GM23248 (cell line): ENCODE results near the gene NHLRC2. TPM values are rescaled to one million over a fixed set of nuclear protein-coding genes. Genes with fewer than 3 reads are reported as not detected.
"Not testable (repeated sequence)": the region's sequence is repeated elsewhere in the genome, so short reads cannot be mapped to it uniquely, and the experiment has no call there.

Experiments
- DNase-seq: peaks from one replicate; pipeline ENCODE4 v3.0.0-alpha.2; 2015
- H2AFZ ChIP-seq: fragments of 200-600 bp; sonication (generic); 2 replicates; pipeline ENCODE4 v1.6.1; 2016; ENCODE audit warnings: antibody characterized with exemption
- H3F3A ChIP-seq: fragments of 200-600 bp; sonication (generic); 2 replicates; pipeline ENCODE4 v1.6.1; 2016; ENCODE audit warnings: mild to moderate bottlenecking, antibody characterized with exemption, mixed run types; ENCODE audit not compliant: insufficient read depth
- H3K27ac ChIP-seq: fragments of 200-600 bp; sonication (generic); 2 replicates; pipeline ENCODE4 v1.5.1; 2016; ENCODE audit warnings: mild to moderate bottlenecking
- H3K27me3 ChIP-seq: fragments of 200-600 bp; sonication (generic); replicated peaks from 2 replicates; pipeline ENCODE4 v1.6.1; 2016; ENCODE audit warnings: mild to moderate bottlenecking; ENCODE audit not compliant: insufficient read depth
- H3K36me3 ChIP-seq: fragments of 200-600 bp; sonication (generic); 2 replicates; pipeline ENCODE4 v1.6.1; 2016; ENCODE audit warnings: low read depth, mild to moderate bottlenecking
- H3K4me1 ChIP-seq: fragments of 200-600 bp; sonication (generic); 2 replicates; pipeline ENCODE4 v1.6.1; 2016; ENCODE audit warnings: mild to moderate bottlenecking; ENCODE audit not compliant: insufficient read depth
- H3K4me2 ChIP-seq: fragments of 200-600 bp; sonication (generic); one replicate; pipeline ENCODE4 v1.6.1; 2016; ENCODE audit warnings: mild to moderate bottlenecking; ENCODE audit not compliant: unreplicated experiment
- H3K4me3 ChIP-seq: fragments of 200-600 bp; sonication (generic); 2 replicates; pipeline ENCODE4 v1.5.1; 2016; ENCODE audit warnings: mild to moderate bottlenecking
- H3K79me2 ChIP-seq: fragments of 200-600 bp; sonication (generic); 2 replicates; pipeline ENCODE4 v1.6.1; 2016; ENCODE audit warnings: mild to moderate bottlenecking; ENCODE audit not compliant: insufficient read depth
- H3K9ac ChIP-seq: fragments of 200-600 bp; sonication (generic); 2 replicates; pipeline ENCODE4 v1.6.1; 2016; ENCODE audit warnings: mild to moderate bottlenecking
- H3K9me2 ChIP-seq: fragments of 200-600 bp; sonication (generic); 2 replicates; pipeline ENCODE4 v1.6.1; 2016; ENCODE audit warnings: mixed run types, mild to moderate bottlenecking, moderate library complexity; ENCODE audit not compliant: insufficient read depth
- H3K9me3 ChIP-seq: fragments of 200-600 bp; sonication (generic); one replicate; pipeline ENCODE4 v1.6.1; 2017; ENCODE audit warnings: low read depth
- H4K20me1 ChIP-seq: fragments of 200-600 bp; sonication (generic); 2 replicates; pipeline ENCODE4 v1.6.0; 2016; ENCODE audit not compliant: insufficient read depth
- EZH2 ChIP-seq: fragments of 200-600 bp; sonication (generic); IDR thresholded peaks from 2 replicates; pipeline ENCODE4 v1.6.1; 2018; ENCODE audit warnings: antibody characterized with exemption, mild to moderate bottlenecking; ENCODE audit not compliant: insufficient read depth, poor library complexity, severe bottlenecking
- EZH2phosphoT487 ChIP-seq: fragments of 200-600 bp; sonication (generic); IDR thresholded peaks from 2 replicates; pipeline ENCODE4 v1.6.1; 2018; ENCODE audit warnings: antibody characterized with exemption, moderate library complexity, mild to moderate bottlenecking, low read depth; ENCODE audit not compliant: insufficient read depth
- WGBS, 2 experiments: methylation state at CpG; one replicate each; pipeline ENCODE4 v1.1.6; 2015 to 2017; ENCODE audit warnings: low lambda C conversion rate in 2 of 2, low coverage in 1 of 2; ENCODE audit errors: missing lambda C conversion rate in 2 of 2; 5-methylcytosine and 5-hydroxymethylcytosine counted together
- in situ Hi-C: fragments of 300-500 bp; cut with MboI; formaldehyde crosslinking; loops from 2 replicates; pipeline ENCODE4 v1.15.0; 2020
- polyA plus RNA-seq: library from polyadenylated mRNA; unstranded; fragments of >200 nt; fragmentation: Nextera tagmentation; extraction: Ambion mirVana; gene quantifications from 2 replicates; pipeline ENCODE4 v1.2.1, GENCODE V29; 2016
- total RNA-seq: library from RNA; depleted of rRNA; stranded (reverse); fragments of >200 nt; shearing (Covaris generic); gene quantifications from 2 replicates; pipeline ENCODE4 v1.2.3, GENCODE V29; 2014

Gene NHLRC2
- total and polyA plus RNA-seq, 2 experiments from 2014 or later, result 10.1 to 10.2 TPM

- H3K79me2 ChIP-seq, result no peaks in the 10 kb centered on the region
- WGBS, 2 experiments, result 90 to 92% methylated on average over 2 of the region's 2 CpGs
- H3F3A ChIP-seq, result no peaks in the 10 kb centered on the region
- H3K36me3 ChIP-seq, result no peaks in the 10 kb centered on the region
- H3K4me3 ChIP-seq, result no peak overlapping the region
- no peaks in the 10 kb centered on the region for H4K20me1 ChIP-seq
- H3K27me3 ChIP-seq, result no peaks in the 10 kb centered on the region
- no peak overlapping the region for H3K9ac ChIP-seq
- no peaks in the 10 kb centered on the region for H3K9me2 ChIP-seq
- in situ Hi-C loops, result no loop called here
- TF ChIP-seq EZH2, result no peak
- no peak for TF ChIP-seq EZH2phosphoT487
- H3K27ac ChIP-seq, result no peak overlapping the region
- H2AFZ ChIP-seq, result no peak overlapping the region
- no peak for DNase-seq
- no peak overlapping the region for H3K4me2 ChIP-seq
- H3K9me3 ChIP-seq, result no peaks in the 10 kb centered on the region
- H3K4me1 ChIP-seq, result no peaks in the 10 kb centered on the region
Measured at GRCh38 chr10:113825791-113826190, 28.7 kb upstream of the NHLRC2 start.

- H3K9me2 ChIP-seq, H3F3A ChIP-seq, H3K27ac ChIP-seq, H3K4me2 ChIP-seq, H3K27me3 ChIP-seq, H3K4me1 ChIP-seq, H3K79me2 ChIP-seq, H4K20me1 ChIP-seq, H3K9me3 ChIP-seq, in situ Hi-C loops, H3K4me3 ChIP-seq, H3K36me3 ChIP-seq, H2AFZ ChIP-seq, DNase-seq, H3K9ac ChIP-seq: not testable (repeated sequence)
- WGBS, 2 experiments, result 75 to 82% methylated on average over 10 of the region's 10 CpGs
Measured at GRCh38 chr10:113828567-113828966, 25.9 kb upstream of the NHLRC2 start.

GRCh38 chr10:113842171-113842570 lies 12.3 kb upstream of the NHLRC2 start:
- H4K20me1 ChIP-seq, result no peaks in the 10 kb centered on the region
- H3K79me2 ChIP-seq, result no peaks in the 10 kb centered on the region
- 100% methylated on average over 1 of the region's 1 CpG for WGBS, 2 experiments
- no peak overlapping the region for H3K27ac ChIP-seq
- H3K9ac ChIP-seq, result no peak overlapping the region
- H3K27me3 ChIP-seq, result no peaks in the 10 kb centered on the region
- H3F3A ChIP-seq, result no peaks in the 10 kb centered on the region
- H3K9me2 ChIP-seq, result no peaks in the 10 kb centered on the region
- no peaks in the 10 kb centered on the region for H3K9me3 ChIP-seq
- no peaks in the 10 kb centered on the region for H3K4me1 ChIP-seq
- H3K36me3 ChIP-seq, result no peaks in the 10 kb centered on the region
- DNase-seq, result no peak
- in situ Hi-C loops, result no loop called here
- H2AFZ ChIP-seq, result no peak overlapping the region
- H3K4me3 ChIP-seq, result no peak overlapping the region
- H3K4me2 ChIP-seq, result no peak overlapping the region
- no peak for TF ChIP-seq EZH2phosphoT487
- no peak for TF ChIP-seq EZH2

DNA sequence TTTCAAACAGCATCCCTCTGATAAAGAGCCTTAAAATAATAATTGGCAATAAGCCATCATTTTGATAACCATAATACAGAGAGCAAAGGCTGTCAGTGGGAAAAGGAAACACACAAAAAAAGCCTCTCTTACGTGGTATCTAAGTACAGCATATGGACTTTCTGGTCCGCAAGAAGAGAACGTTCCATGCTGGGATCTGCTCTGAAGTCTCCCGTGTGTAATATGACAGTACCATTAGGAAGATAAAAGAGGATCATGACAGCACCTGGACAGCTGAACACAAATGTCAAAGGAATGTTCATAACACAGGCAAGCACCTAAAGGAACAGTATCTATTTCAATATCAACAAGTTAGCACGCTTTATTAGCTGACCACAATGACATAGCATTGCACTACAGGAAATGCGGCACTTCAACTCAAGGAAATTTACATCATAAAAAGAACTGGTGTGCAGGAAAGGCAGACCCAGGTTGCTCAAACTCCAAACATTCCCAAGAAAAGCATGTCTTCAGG lies 10.4 kb upstream of the NHLRC2 start:
- Histone ChIP-seq H3K4me2 (no peak overlapping the region), H3K27me3 (no peaks in the 10 kb centered on the region), H3K9ac (no peak overlapping the region), H3K79me2 (no peaks in the 10 kb centered on the region), H3K4me3 (no peak overlapping the region), H3K36me3 (no peaks in the 10 kb centered on the region), H2AFZ (no peak overlapping the region), H3K27ac (no peak overlapping the region), H3K9me3 (no peaks in the 10 kb centered on the region), H4K20me1 (no peaks in the 10 kb centered on the region), H3K4me1 (no peaks in the 10 kb centered on the region), H3F3A (no peaks in the 10 kb centered on the region), H3K9me2 (no peaks in the 10 kb centered on the region)
- WGBS, 2 experiments, result 82 to 83% methylated on average over 6 of the region's 6 CpGs
- TF ChIP-seq EZH2phosphoT487 (no peak), EZH2 (no peak)
- DNase-seq, result no peak
- in situ Hi-C loops, result no loop called here

GRCh38 chr10:113846036-113846435 lies 8.4 kb upstream of the NHLRC2 start:
- Histone ChIP-seq H3K27ac (no peak overlapping the region), H3K4me3 (no peak overlapping the region), H3F3A (no peaks in the 10 kb centered on the region), H3K4me1 (no peaks in the 10 kb centered on the region), H3K9me2 (no peaks in the 10 kb centered on the region), H3K27me3 (no peaks in the 10 kb centered on the region), H3K79me2 (no peaks in the 10 kb centered on the region), H4K20me1 (no peaks in the 10 kb centered on the region), H3K36me3 (no peaks in the 10 kb centered on the region), H3K9ac (no peak overlapping the region), H3K9me3 (no peaks in the 10 kb centered on the region), H2AFZ (no peak overlapping the region), H3K4me2 (no peak overlapping the region)
- DNase-seq, result no peak
- in situ Hi-C loops, result no loop called here
- no peak for TF ChIP-seq EZH2phosphoT487
- TF ChIP-seq EZH2, result no peak
- WGBS, 2 experiments, result 96 to 98% methylated on average over 2 of the region's 2 CpGs
